ENCODE measurements around the gene SEPTIN8.

SEPTIN8 gene

GRCh38 chr5:132746592-132746953 is 30.5 kb downstream of the SEPTIN8 start:
- no peak for DNase-seq

GRCh38 chr5:132744659-132745058 is 32.4 kb downstream of the SEPTIN8 start:
- DNase-seq: no peak

GRCh38 chr5:132742626-132743025 is 34.4 kb downstream of the SEPTIN8 start:
- DNase-seq: no peak

GRCh38 chr5:132742158-132742557 is 34.9 kb downstream of the SEPTIN8 start:
- no peak for DNase-seq

DNA sequence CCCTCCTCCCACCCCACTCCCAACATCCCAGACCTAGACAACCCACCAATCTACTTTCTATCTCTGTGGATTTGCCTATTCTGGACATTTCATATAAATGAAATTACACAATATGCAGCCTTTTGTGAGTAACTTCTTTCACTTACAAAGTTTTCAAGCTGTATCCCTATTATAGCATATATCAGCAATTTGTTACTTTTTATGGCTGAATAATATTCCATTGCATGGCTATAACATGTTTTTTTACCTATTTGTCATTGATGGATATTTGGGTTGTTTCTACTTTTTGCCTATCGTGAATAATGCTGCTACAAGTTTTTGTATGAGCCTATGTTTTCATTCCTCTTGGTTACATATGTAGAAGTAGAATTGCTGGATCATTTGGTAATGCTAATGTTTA is 37.8 kb downstream of the SEPTIN8 start:
- DNase-seq: no peak

DNA sequence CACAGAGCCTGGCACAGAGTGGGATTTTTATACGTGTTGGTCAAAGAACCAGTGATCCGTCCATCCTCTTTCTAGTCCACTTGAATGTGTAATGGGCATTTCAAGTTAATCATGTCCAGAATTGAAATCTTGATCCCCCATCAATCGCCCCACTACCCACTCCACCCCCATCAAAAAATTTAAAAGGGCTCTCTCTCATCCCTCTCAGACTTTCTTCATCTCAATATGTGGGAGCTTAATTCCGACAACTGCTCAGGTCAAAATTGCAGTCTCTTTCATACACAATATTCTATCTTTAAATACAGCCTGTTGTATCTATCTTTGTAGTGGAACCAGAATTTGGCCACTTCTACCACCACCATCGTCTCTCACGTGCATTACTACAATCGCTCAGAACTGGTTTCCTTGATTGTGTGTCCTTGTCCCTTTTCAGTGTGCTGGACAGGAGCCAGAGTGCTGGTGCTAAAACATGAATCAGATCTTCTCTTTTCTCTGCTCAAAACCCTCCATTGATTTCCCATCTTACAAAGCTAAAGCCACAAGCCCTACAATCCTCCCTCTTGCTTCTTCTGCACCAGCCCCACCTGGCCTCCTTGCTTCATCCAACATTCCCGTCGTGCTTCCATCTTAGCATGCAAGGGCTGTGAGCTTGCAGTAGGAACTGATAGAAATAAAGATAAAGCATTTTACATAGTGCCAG is 38.9 kb downstream of the SEPTIN8 start:
- no peak for DNase-seq

DNA sequence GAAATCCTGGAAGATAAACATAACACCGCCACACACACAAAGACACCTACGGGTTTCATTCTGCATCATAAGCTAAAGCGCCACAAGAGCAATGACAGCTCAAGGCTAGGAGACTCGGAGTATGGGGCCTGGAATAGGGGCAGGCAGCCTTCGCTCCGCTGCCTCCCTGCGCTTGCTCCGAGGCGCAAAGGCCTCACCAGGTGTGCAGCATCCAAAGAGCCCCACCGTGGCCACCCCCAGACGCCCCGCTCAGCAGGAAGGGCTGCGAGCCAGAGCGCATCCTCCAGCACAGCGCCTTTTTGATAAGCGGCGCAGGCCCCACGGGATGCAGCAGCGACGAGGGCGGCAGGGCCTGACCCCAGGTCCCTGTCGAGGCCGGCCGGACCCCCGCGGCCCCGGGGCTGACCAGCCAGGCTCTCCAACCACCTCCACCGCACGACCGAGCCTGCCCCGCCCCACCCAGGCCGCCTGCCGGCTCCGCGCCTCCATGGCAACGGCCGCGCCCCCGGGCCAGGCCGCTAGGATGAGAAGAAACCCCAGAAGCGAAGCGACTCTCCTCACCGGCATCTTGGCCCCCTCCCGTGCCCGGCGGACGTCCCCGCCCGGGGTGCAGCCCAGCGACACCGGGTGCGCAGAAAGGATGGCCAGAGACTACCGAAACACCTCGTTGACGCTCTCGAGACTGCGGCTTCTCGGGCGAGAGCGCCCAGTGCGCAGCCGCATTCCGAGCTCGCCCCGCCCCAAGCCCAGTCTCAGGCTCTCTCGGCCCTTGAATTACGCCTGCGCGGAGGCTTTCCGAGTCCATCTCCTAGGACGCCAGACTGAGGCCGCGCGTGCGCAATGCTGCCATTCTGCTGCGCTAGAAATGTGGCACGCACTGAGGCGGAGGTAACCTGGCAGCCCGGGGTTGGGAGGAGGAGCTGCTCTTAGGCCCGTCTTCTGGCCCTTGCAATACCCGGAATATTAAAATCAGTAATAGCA is 39.9 kb downstream of the SEPTIN8 start, which contains the start of gene KIF3A:
TSS of gene KIF3A (minus strand) at position 694 of the 981 bp plus-strand sequence. CDS start at position 567, 127 bp downstream.
- DNase-seq: peak; percentile 99

- DNase-seq: no peak
Measured at GRCh38 chr5:132734687-132735086, 42.4 kb downstream of the SEPTIN8 start.

GRCh38 chr5:132733499-132734148 is 43.4 kb downstream of the SEPTIN8 start:
- DNase-seq: no peak

- no peak for DNase-seq
Measured at GRCh38 chr5:132729896-132730295, 47.1 kb downstream of the SEPTIN8 start.

DNA sequence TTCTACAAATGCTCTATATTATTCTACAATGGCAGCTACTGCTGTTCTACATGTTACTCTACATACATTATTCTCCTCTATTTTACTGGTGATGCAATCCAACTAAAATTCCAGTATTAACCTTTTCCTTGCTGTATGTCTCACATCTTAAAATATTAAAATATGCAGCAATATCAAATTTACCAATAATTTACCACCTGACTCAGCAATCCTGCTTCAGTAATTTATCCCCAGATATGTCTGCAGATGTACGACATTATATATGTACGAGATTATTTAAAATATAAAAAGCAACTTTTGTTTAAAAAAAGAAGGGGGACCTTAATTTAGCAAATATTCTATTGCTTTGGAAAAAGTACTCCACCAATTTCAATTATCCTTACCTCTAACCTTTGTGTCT is 51.3 kb downstream of the SEPTIN8 start:
- DNase-seq: no peak

DNA sequence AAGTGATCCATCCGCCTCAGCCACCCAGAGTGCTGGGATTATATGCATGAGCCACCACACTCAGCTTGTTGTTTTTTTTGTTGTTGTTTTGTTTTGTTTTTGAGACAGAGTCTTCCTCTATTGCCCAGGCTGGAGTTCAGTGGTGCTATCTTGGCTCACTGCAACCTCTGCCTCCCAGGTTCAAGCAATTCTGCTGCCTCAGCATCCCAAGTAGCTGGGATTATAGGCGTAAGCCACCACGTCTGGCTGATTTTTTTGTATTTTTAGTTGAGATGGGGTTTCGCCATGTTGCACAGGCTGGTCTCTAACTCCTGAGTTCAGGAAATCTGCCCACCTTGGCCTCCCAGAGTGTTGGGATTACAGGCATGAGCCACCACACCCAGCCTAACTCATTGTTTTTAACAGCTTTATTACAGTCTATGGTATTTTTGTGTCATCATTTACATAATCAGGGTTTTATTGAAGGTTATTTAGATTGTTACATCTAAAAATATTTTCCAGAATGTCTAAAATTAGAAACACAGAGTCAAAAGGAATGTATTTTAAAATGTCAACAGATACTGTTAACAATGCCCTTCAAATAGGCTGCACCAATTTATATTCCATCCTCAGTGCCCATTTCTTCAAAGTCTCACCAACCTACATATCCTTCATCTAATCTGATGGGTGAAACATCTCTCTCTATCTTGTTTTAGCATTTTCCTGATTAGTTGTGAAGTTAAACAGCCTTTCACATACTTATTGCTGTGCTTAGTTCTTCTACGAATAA is 58.3 kb downstream of the SEPTIN8 start:
- DNase-seq: no peak

GRCh38 chr5:132714456-132715307 is 62.4 kb downstream of the SEPTIN8 start:
- DNase-seq: no peak

DNA sequence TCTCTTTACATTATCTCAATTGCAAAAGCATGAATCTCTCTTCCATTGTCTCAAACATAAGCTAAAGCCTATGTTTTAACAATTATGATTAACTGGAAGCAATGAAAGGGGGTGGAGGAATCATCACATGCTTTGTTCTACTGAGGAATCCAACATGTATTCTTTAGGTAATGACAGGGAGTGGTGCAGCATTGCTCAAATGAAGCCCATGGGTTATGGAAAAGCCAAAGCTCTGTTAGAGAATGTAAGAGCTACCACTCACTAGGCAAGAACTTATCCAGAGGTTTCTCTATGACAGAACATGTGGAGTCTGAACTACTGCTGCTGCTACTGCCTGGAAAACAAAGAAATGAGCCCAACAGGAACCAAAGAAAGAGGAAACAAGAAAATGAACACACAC is 68.4 kb downstream of the SEPTIN8 start:
- no peak for DNase-seq

- no peak for DNase-seq
Measured at GRCh38 chr5:132704875-132705274, 72.2 kb downstream of the SEPTIN8 start.
